HG03066 (cell line): ENCODE data around the gene GGCT.
"Not testable (repeated sequence)": the region's sequence is repeated elsewhere in the genome, so short reads cannot be mapped to it uniquely, and the experiment has no call there.

ENCODE experiments used
- ATAC-seq: cut with Tn5 transposase; IDR thresholded peaks from one replicate; pipeline ENCODE4 v1.9.1; 2021; ENCODE audit warnings: low read depth; ENCODE audit not compliant: unreplicated experiment

Gene GGCT, protein sequence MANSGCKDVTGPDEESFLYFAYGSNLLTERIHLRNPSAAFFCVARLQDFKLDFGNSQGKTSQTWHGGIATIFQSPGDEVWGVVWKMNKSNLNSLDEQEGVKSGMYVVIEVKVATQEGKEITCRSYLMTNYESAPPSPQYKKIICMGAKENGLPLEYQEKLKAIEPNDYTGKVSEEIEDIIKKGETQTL

DNA sequence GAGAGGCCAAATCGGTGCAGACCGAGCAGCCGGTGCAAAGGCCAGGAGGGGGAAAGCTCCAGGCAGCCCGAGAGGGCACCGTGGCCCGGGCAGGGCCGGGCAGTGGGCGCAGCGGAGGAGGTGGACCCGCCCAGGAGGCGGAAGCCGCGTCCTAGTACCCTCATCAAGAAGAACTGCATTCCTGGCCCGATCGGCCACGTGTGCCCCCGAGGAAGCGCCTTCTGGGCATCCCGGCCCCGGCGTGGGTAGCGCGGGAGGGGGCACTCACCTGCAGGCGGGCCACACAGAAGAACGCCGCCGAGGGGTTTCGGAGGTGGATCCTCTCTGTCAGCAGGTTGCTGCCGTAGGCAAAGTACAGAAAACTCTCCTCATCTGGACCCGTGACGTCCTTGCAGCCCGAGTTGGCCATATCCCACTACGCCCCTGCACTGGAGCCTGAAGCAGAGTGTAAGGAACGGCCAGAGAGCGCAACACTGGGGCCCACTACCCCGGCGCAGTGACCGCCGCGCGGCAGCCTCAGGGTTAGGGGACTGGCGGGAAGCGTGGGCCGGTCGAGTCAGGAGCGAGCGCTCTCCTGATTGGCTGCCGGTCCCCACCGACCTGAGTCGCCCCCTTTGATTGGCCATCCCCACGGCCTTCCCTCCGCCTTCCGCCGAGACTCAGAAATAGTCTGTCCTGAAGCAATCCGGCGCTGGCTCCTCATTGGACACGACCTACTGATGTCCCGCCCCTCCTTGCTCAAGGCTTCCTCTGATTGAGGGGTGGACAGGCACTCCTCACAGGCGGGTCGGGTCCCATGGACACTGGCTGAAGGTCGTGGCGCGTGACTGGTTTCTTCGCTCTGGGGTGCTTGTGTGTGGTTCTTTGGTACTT is at the start of gene GGCT:
Gene GGCT (minus strand): TSS at position 529 of the 873 bp plus-strand sequence. CDS start 120 bp downstream, at position 409.
- ATAC-seq, result peak; percentile 98

DNA sequence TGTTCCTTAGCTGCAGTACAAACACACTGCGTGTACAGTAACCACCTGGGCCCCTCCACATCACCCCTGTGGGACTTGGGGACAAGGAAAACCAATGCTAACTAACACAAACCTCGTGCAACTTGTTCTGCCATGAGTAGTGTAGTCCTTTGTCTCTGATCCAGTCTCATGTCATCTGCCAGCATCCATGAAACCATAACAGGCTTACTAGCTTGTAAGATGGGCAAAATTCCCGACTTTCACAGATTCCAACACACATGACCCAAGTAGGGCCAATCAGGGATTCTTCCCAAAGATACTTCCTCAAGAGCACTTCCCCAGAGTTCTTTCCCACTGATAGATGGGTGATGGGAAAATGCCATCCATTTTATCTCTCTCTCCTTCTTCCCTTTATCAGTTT is 48.9 kb upstream of the GGCT start:
- no peak for ATAC-seq

DNA sequence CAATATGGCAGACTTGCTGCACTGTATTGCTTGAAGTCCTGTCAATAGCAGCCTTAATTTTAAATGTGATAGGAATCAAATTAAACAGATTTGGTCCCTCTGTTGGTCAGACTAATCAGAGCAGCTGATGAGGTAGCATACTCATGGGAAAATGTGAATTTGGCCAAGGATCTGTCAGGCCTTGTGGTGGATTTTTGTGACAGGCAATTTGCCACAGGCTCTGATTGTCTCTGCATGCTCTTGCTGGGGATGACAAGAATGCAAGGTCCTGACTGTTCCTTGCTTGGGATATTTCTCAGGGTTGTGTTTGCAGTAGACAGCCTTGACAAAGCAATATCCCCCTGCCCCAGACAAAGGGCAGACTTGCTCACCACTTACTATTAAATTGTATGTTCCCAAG is 48.5 kb upstream of the GGCT start:
- ATAC-seq, result no peak

DNA sequence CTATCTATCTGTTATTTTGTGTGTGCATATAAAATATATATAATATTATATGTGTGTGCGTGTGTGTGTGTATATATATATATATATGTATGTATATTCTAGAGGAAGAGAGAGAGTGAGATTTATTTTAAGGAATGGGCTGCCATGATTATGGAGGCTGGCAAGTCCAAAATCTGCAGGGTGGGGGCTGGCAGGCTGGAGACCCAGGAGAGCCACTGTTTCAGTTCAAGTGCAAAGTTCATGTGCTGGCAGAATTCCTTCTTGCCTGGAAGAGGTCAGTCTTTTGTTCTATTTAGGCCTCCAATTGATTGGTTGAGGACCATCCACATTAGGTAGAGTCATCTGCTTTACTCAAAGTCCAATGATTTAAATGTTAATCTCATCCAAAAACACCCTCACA is 47.7 kb upstream of the GGCT start:
- ATAC-seq, result no peak

DNA sequence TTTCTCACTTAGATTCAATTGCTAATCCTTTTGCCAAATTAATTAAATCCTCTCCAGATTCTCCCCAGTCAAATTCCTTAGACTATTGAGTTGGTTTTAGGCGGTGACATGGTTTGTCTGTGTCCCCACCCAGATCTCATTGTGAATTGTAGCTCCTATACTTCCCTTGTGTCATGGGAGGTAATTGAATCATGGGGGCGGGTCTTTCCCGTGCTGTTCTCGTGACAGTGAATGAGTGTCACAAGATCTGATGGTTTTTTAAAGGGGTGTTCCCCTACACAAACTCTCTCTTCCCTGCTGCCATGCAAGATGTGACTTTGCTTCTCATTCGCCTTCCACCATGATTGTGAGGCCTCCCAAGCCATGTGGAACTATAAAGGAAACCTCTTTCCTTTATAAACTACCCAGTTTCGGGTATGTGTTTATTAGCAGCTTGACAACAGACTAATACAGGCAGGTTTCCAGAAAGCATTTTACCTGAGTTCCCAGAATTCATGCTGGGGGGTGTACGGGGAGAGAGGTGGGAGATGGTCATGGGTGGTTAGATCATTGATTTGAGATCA is 45.4 kb upstream of the GGCT start:
- ATAC-seq, result no peak

DNA sequence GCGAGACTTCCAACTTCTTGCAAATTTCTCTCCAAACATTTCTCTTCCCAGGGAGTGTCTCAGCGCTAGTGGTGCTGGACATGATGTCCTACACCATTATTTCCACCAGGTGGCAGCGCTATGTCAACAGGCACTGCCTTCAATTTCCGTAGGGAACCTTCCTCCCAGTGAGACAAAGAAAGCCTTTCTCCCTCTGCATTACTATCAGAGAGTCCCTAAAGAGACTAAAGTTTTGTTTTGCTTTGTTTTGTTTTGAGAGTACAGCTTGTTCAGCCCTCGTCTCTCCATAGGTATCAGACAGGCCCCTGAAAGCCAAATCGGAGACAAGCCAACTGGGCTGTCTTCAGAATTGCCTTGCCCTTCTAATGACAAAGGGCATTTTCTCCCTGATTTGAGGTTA is 44.2 kb upstream of the GGCT start:
- ATAC-seq, result no peak

DNA sequence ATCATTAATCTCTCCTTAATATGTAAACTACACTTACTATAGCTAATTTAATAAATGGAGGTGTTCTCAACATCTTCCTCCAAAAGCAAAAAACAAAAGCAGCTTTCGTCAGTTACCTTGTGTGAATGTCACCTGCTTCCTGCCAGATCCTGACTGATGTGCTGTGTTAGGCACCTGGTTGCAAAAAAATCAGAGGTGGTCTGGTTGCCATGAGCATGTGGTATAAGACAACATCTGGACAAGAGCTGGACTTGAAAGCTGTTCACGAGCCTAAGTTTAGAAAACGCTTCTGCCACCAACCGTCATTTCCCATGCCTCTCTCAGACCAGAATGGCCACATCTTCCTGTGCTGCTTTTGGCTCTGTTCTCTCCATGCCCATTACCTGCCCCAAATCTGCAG is 42.0 kb upstream of the GGCT start:
- no peak for ATAC-seq

DNA sequence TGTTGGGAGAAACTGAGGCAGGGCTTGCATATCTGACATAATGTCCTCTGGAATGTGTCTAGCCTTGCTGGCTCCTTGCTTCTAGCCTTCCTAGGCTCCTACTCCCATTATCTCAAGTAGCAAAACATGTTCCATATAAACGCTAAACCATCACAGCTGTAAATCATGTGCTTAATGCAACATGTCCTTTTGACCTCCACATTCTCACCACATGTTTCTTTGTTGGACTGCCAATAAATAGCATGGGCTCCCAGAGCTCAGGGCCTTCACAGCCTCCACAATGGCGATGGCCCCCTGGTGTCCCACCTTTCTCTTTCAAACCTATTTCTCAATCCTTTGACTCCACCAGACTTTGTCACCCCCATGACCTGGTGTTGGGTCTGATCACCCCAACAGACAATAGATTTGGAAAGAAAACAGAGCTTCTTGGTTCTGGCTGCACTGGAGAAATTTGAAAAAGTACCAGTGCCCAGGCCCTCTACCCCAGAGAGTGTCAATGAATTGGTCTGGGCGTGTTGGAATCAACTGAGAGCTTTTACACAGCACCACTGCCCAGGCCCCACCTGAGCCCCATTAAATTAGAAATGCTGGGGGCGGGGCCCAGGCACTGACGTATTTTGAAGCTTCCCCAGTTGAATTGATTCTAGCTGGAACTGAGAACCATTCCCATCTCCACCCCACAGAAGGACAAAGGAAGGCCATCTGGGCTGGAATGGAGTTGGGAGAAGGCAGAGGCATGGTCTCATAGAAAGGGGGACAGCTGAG is 41.3 kb upstream of the GGCT start:
- no peak for ATAC-seq

DNA sequence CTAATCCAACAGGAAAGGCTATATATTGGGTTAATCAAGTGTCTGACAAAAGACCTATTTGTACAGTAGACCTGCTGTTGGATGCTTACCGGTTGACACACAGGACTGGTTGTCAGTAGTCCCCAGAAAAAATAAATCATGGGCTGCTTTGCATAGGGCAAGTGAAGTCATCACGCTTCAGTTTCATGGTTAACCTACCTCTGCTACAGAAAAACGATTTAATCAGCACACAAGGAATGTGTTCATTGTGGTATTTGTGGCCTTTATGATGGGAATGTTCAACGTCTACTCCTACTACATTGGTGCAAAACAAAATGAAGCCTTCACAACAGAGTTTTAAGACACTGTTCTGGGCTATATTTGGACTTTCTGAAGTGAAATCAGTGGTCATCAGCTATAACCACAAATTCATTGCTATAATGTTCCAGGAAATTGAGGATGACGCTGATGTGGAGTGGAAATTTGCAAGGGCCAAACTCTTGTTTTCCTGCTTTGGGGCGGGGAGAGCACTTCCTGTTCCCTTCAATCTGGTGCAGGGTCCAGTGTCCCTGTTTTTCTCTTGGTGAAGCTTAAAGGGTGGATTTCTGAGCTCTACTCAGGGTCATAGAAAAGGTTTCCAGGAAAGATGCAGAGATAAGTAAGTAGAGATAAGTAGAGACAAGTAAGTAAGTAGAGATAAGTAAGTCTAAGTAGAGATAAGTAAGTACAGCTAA is 39.3 kb upstream of the GGCT start:
- no peak for ATAC-seq

DNA sequence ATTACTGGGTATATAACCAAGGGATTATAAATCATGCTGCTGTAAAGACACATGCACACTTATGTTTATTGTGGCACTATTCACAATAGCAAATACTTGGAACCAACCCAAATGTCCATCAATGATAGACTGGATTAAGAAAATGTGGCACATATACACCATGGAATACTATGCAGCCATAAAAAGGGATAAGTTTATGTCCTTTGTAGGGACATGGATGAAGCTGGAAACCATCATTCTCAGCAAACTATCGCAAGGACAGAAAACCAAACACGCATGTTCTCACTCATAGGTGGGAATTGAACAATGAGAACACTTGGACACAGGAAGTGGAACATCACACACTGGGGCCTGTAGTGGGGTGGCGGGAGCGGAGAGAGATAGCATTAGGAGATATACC is 38.5 kb upstream of the GGCT start:
- ATAC-seq, result not testable (repeated sequence)

DNA sequence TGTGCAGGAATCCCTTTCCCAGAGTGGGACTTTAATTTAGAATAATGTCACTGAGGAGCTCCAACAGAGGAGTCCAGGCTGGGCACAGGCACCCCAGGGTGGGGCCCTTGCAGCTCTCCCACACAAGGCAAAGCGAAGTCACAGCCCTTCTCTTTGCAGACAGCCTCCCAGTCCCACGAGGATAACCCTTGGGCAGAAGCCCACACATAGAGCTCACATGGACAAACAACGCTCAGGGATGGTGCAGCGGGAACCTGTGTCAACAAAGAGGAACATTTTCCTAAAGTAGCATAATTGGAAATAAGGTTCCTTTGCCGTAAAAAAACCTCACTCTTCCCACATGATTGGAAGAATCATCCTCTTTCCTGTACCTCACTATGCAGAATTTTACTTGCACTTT is 29.3 kb upstream of the GGCT start:
- no peak for ATAC-seq

DNA sequence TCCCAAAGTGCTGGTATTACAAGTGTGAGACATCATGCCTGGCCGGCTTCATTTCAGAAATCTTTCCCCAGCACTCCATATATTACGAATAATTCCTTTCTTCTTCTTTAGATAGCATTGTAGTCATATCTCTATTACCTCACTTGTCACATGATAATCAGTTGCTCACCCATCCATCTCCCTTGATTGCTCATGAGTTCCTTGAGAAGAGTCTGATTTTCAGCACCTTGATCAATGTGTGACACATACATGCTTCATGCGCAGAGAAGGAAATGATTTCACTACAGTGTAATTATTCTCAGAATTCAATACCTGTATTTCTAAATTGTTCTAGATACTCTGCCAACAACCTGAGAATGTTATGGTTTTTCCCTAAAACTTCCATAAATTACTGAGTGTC is 26.7 kb upstream of the GGCT start:
- no peak for ATAC-seq

DNA sequence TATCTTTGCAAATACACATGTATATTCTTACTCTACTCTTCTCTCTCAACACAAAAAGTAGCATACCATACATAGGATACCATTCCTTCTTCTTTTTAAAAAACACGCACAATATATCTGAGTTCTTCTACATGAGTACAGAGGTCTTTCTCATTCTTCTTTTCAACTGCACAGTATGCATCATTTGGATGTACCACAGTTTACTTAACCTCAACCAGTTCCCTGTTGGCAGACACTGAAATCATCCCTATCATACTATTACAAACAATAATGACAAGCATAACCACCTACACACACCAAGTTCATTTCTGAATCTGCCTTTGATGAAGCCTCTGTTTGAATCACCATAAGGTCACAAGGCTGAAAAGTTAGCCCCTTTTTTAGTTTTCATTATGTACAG is 25.7 kb upstream of the GGCT start:
- ATAC-seq, result no peak

DNA sequence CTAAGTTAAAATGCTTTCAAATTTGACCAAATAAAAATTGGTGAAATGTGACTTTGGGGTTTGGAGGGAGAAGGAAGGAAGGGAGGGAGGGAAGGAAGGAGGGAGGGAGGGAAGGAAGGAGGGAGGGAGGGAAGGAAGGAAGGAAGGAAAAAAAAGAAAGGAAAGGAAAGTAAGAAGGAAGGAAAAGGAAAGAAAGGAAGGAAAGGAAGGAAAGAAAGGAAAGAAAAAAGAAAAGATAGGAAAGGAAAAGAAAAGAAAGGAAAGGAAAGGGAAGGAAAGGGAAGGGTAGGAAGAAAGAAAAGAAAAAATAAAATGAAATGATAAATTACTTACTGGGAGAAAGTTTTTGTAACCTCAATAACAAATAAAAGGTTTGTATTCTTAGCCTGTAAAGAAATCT is 24.1 kb upstream of the GGCT start:
- no peak for ATAC-seq

DNA sequence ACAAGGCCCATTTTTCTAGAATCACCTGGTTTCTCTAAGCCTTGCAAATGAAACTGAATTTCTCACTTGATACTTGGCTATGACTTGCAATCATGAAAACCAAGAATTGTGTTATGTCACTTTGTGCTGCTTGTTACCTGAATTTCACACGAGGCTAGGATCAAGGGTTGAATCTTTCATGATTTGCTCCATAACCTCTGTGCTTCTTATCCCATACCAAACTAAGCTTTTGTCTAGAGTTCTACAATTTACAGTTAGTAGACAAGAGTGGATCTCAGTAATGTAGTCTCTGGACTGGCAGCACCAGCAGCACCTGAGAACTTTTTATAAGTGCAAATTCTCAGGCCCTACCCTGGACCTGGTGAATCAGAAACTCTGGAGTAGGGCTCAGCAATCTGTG is 22.7 kb upstream of the GGCT start:
- not testable (repeated sequence) for ATAC-seq

DNA sequence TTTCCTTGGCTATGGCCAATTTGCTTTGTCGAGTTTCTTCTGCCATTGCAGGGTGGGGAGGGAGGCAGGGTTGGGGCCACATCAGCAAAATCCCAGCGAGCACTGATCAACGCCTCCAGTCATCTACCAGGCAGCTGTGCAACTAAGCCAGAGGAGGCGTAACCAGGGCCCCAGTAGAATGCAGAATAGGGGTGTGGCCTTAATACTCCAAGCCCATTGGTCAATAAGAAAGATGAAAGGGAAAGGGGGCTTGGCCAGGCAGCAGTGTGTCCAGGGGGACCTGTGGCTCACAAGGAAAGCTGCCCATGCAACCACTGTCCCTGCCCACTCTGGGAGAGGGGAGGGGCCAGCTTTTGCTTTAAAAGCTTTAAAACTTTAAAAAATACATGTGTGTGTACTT is 21.5 kb upstream of the GGCT start:
- ATAC-seq, result no peak

DNA sequence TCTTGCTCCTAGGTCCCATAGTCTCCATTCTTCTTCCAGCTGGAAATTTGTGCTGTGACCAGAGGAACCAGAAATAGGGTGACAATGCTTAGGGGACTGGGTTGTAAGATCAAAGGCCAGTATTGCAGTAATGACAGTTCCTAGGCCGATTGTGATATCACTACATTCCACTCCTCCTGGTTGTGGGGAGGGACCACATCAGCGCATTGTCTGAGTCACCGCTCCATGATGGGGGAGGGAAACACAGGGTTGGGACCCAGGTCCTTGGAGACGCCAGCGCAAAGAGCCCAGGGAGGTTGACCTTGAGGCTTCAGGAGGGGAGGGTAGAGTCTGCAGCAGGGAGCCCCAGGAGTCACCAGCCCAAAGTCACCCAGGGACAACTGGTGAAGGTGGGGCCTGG is 20.8 kb upstream of the GGCT start:
- ATAC-seq, result no peak

DNA sequence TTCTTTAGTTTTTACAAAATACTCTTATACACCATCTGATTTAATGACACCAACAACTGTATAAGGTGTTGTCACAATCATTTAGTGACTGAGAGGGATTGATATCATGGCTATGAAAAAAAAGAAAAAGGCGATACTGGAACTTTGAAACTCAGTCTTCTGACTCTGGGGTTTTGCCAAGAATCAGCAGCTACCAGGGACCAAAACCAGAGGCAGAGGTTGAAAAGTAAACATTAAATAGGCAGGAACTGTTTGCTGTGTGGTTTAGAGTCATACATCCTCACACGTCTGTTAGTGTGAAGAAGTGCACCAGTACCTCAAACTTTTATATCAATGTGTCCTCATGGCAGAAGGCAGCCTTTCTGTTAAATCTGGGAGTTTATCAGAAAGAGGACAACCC is 19.9 kb upstream of the GGCT start:
- ATAC-seq, result no peak

DNA sequence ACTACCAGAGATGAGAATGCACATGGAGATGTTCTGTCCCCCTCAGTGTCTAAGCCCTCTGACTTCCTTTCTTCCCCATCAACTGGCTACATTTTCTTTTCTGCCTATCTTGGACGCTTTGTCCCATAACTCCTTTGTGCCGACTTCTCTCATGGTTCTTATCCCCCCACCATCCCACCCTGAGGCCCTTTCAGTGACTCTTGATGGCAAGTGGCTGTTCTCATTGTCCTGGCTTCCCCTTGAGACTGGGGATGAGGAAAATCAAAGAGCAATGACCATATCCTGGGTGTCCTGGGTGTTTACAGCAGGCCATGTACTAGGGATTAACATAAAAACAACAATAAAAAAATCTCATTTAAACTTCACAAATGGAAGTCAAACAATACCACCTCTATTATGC is 18.8 kb upstream of the GGCT start:
- no peak for ATAC-seq

DNA sequence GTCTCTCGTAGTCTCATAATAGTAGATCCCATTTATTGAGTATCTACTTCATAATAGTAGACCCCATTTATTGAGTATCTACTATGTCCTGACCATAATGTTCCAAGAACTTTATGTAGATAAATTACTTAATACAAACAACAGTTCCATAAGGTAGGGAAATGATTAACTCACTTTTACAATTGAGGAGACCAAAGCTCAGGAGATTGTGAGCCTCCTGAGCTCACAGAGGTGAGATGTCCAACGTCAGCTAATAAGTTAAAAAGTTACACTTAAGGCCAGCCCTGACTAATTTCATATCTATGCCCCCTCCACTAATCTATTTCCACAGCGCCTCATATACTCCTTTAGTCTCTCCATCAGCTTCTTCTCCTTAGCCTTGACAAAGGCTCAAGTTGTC is 17.5 kb upstream of the GGCT start:
- no peak for ATAC-seq

DNA sequence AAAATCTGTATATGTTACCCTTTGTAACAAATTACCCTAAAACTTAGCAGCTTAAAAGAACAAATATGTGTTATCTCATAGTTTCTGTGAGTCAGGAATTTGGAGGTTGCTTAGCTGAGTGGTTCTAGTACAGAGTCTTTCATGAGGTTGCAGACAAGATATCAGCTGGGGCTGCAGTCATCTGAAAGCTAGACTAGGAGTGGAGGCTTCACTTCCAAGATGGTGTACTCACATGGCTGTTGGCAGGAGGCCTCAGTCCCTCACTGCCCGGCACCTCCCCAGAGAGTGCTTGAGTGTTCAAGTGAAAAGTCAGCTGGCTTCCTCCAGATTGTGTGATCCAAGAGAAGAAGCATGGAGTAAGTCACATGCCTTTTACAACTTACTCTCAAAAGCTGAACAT is 16.9 kb upstream of the GGCT start:
- ATAC-seq, result no peak
